WTC11 (cell line): ENCODE data around the gene PTPRF. TPM values are rescaled to one million over a fixed set of nuclear protein-coding genes. Genes with fewer than 3 reads are reported as not detected.

Experiments used
- ATAC-seq: fragments of 200-7000 bp; cut with Tn5 transposase; 2 replicates; pipeline ENCODE4 v1.10.0; 2021; ENCODE audit warnings: mild to moderate bottlenecking, moderate library complexity
- CTCF ChIA-PET: fragments of 300-600 bp; sonication (Branson Sonifier 250); formaldehyde crosslinking; loops from one replicate; lab custom pipeline; 2021; ENCODE audit warnings: antibody characterized with exemption; lab: Charles Lee
- POLR2A ChIA-PET: fragments of 350-600 bp; sonication (Branson Sonifier 250); formaldehyde crosslinking; loops from one replicate; lab custom pipeline; 2021; ENCODE audit warnings: antibody characterized with exemption; lab: Charles Lee
- DNase-seq: peaks from one replicate; pipeline ENCODE4 v3.0.0; 2021; ENCODE audit warnings: low spot score
- H3K27ac Mint-ChIP-seq: 2 replicates; pipeline ENCODE4 v1.8.0; 2021; ENCODE audit warnings: mixed read lengths
- H3K27me3 Mint-ChIP-seq: 2 replicates; pipeline ENCODE4 v1.8.0; 2021; ENCODE audit warnings: low read depth, mild to moderate bottlenecking, moderate library complexity, mixed read lengths
- H3K36me3 Mint-ChIP-seq: 2 replicates; pipeline ENCODE4 v1.8.0; 2021; ENCODE audit warnings: mixed read lengths
- H3K4me1 Mint-ChIP-seq: 2 replicates; pipeline ENCODE4 v1.8.0; 2022; ENCODE audit warnings: mixed read lengths
- H3K4me3 Mint-ChIP-seq: 2 replicates; pipeline ENCODE4 v1.8.0; 2021; ENCODE audit warnings: mild to moderate bottlenecking, moderate library complexity, mixed read lengths
- H3K9me3 Mint-ChIP-seq: 2 replicates; pipeline ENCODE4 v1.8.0; 2021; ENCODE audit warnings: mixed read lengths
- ATF1 ChIP-seq: sonication (generic); formaldehyde crosslinking; IDR thresholded peaks from 2 replicates; pipeline ENCODE4 v1.8.1; 2023; ENCODE audit warnings: mild to moderate bottlenecking, moderate library complexity, missing genetic modification reagents
- CBFB ChIP-seq: sonication (generic); formaldehyde crosslinking; IDR thresholded peaks from 2 replicates; pipeline ENCODE4 v1.8.1; 2022; ENCODE audit warnings: mild to moderate bottlenecking, low read depth, missing genetic modification reagents
- EMX1 ChIP-seq: fragments of 250-450 bp; sonication (Bioruptor Pico); IDR thresholded peaks from 2 replicates; pipeline ENCODE4 v1.8.0; 2021; ENCODE audit warnings: mild to moderate bottlenecking
- JUN ChIP-seq: sonication (generic); formaldehyde crosslinking; IDR thresholded peaks from 2 replicates; pipeline ENCODE4 v1.8.0; 2023; ENCODE audit warnings: mild to moderate bottlenecking, missing genetic modification reagents
- KAT7 ChIP-seq: sonication (generic); formaldehyde crosslinking; IDR thresholded peaks from 2 replicates; pipeline ENCODE4 v1.8.1; 2023; ENCODE audit warnings: missing genetic modification reagents, mild to moderate bottlenecking, borderline replicate concordance
- MYBL2 ChIP-seq: sonication (generic); formaldehyde crosslinking; IDR thresholded peaks from 2 replicates; pipeline ENCODE4 v1.8.1; 2023; ENCODE audit warnings: mild to moderate bottlenecking, moderate library complexity, missing genetic modification reagents
- NFATC4 ChIP-seq: fragments of 250-450 bp; sonication (Bioruptor Pico); IDR thresholded peaks from 2 replicates; pipeline ENCODE4 v1.9.0; 2021; ENCODE audit warnings: mild to moderate bottlenecking
- NR3C1 ChIP-seq: sonication (generic); formaldehyde crosslinking; conservative IDR thresholded peaks from 2 replicates; pipeline ENCODE4 v1.8.1; 2023; ENCODE audit warnings: low read depth, mild to moderate bottlenecking, missing genetic modification reagents
- TEAD1 ChIP-seq: sonication (generic); formaldehyde crosslinking; IDR thresholded peaks from 2 replicates; pipeline ENCODE4 v1.8.0; 2022; ENCODE audit warnings: mild to moderate bottlenecking, missing genetic modification reagents
- ZNF232 ChIP-seq: sonication (generic); formaldehyde crosslinking; IDR thresholded peaks from 2 replicates; pipeline ENCODE4 v1.8.0; 2022; ENCODE audit warnings: mild to moderate bottlenecking, missing genetic modification reagents
- total RNA-seq: library from RNA; stranded (reverse); gene quantifications from 3 replicates; pipeline ENCODE4 v1.2.3, GENCODE V29; 2021
- TF ChIP-seq, protein P1 (sequence below): fragments of 250-450 bp; sonication (Bioruptor Pico); conservative IDR thresholded peaks from 2 replicates; pipeline ENCODE4 v1.9.0; 2021; ENCODE audit warnings: mild to moderate bottlenecking
- TF ChIP-seq, protein P2 (sequence below): sonication (generic); formaldehyde crosslinking; conservative IDR thresholded peaks from 2 replicates; pipeline ENCODE4 v1.8.1; 2023; ENCODE audit warnings: mild to moderate bottlenecking, low read depth, missing genetic modification reagents, moderate library complexity
- TF ChIP-seq, protein P3 (sequence below): fragments of 250-450 bp; sonication (Bioruptor Pico); IDR thresholded peaks from 2 replicates; pipeline ENCODE4 v2.1.2; 2022; ENCODE audit warnings: mild to moderate bottlenecking, moderate library complexity
- TF ChIP-seq, protein P4 (sequence below): sonication (generic); formaldehyde crosslinking; IDR thresholded peaks from 2 replicates; pipeline ENCODE4 v1.8.1; 2023; ENCODE audit warnings: mild to moderate bottlenecking, missing genetic modification reagents, borderline replicate concordance
- TF ChIP-seq, protein P5 (sequence below): fragments of 250-450 bp; sonication (Bioruptor Pico); IDR thresholded peaks from 2 replicates; pipeline ENCODE4 v1.9.0; 2021; ENCODE audit warnings: moderate library complexity, mild to moderate bottlenecking, inconsistent platforms, borderline replicate concordance

PTPRF gene
- total RNA-seq, 1 experiment from 2014 or later = 248 TPM

DNA sequence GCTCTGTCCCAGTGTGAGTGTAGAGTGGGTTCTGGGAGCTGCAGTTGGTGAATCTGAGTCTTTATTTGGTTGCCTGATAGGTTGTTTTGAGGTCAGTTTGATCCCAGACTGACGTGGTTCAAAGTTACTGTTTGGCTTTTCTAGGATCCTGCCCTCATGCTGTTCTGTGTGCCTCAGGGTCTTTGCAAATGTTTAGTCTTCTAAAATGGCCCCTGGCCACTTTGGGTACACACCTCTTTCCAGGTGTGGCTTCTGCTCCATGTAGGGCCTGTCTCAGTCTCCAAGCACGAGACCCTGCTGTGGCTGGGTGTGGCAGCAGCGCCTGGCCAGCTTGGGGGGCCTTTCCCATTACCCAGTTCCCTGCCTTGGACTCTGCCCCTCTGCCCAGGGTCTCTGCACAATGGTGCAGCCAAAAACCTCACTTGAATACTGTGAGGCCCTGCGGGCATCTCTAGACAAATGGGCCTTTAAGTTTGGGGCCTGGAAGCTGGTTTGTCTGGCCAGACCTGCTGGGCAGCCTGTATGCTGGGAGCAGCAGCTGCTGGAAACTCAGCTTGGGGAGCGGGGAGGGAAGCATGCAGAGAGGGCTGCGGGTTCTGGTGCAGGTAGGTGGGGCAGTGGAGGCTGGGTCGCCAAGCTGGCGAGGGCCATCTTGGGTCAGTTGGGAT lies 5.6 kb downstream of the PTPRF start:
- ATAC-seq (no peak), DNase-seq (no peak)
- Mint-ChIP-seq H3K4me1 (peaks cover 67% of the 10 kb centered on the region), H3K9me3 (no peaks in the 10 kb centered on the region), H3K27me3 (no peaks in the 10 kb centered on the region), H3K36me3 (peaks cover 19% of the 10 kb centered on the region), H3K27ac (peak overlapping the region; percentile 69; the same call in 1 of the 2 replicates), H3K4me3 (no peak overlapping the region)
- CTCF ChIA-PET = interaction anchor here (1.0 to 1.4 kb wide), 2 partner anchors 10 to 18 kb away, joined by 3 to 7 read pairs; no protein-coding TSS in a partner anchor
- POLR2A ChIA-PET = interaction anchor here (0.9 kb wide), 1 partner anchor 14 kb away, joined by 3 read pairs; no protein-coding TSS in a partner anchor
- TF ChIP-seq CBFB (CRISPR knock-in tag) = no peak
- no peak for TF ChIP-seq EMX1 (CRISPR knock-in tag)
- no peak for TF ChIP-seq TEAD1 (CRISPR knock-in tag)
- no peak for TF ChIP-seq ATF1 (CRISPR knock-in tag)
- TF ChIP-seq, protein P1, sequence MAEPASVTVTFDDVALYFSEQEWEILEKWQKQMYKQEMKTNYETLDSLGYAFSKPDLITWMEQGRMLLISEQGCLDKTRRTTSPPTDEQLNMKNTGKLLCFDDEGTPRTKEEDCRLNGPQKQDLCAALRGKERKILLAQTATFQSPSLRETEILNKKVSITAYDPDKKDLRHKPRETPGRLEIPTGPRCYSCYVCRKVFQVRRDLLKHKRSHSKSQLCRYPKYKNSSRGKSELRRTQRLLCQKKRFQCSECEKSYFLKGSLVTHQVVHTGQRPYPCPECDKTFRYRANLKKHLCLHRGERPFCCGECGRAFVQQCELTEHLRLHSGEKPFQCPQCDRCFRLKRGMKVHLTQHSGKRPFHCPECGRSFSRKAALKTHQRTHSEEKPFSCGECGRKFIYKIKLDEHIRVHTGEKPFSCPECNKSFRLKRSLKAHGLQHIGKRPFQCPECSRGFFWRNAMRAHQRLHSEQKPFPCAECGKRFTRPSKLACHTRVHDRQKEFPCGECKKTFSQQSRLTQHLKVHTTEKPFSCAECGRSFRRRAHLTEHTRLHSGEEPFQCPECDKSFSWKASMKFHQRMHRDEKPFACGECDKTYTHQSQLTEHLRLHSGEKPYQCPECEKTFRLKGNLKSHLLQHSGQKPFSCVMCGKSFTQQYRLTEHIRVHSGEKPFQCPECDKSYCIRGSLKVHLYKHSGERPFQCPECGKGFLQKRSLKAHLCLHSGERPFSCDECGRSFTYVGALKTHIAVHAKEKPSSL (CRISPR knock-in tag) = no peak
- TF ChIP-seq, protein P2, sequence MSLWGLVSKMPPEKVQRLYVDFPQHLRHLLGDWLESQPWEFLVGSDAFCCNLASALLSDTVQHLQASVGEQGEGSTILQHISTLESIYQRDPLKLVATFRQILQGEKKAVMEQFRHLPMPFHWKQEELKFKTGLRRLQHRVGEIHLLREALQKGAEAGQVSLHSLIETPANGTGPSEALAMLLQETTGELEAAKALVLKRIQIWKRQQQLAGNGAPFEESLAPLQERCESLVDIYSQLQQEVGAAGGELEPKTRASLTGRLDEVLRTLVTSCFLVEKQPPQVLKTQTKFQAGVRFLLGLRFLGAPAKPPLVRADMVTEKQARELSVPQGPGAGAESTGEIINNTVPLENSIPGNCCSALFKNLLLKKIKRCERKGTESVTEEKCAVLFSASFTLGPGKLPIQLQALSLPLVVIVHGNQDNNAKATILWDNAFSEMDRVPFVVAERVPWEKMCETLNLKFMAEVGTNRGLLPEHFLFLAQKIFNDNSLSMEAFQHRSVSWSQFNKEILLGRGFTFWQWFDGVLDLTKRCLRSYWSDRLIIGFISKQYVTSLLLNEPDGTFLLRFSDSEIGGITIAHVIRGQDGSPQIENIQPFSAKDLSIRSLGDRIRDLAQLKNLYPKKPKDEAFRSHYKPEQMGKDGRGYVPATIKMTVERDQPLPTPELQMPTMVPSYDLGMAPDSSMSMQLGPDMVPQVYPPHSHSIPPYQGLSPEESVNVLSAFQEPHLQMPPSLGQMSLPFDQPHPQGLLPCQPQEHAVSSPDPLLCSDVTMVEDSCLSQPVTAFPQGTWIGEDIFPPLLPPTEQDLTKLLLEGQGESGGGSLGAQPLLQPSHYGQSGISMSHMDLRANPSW (CRISPR knock-in tag) = no peak
- TF ChIP-seq, protein P3, sequence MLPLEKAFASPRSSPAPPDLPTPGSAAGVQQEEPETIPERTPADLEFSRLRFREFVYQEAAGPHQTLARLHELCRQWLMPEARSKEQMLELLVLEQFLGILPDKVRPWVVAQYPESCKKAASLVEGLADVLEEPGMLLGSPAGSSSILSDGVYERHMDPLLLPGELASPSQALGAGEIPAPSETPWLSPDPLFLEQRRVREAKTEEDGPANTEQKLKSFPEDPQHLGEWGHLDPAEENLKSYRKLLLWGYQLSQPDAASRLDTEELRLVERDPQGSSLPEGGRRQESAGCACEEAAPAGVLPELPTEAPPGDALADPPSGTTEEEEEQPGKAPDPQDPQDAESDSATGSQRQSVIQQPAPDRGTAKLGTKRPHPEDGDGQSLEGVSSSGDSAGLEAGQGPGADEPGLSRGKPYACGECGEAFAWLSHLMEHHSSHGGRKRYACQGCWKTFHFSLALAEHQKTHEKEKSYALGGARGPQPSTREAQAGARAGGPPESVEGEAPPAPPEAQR (CRISPR knock-in tag) = no peak
- TF ChIP-seq KAT7 (CRISPR knock-in tag) = no peak

DNA sequence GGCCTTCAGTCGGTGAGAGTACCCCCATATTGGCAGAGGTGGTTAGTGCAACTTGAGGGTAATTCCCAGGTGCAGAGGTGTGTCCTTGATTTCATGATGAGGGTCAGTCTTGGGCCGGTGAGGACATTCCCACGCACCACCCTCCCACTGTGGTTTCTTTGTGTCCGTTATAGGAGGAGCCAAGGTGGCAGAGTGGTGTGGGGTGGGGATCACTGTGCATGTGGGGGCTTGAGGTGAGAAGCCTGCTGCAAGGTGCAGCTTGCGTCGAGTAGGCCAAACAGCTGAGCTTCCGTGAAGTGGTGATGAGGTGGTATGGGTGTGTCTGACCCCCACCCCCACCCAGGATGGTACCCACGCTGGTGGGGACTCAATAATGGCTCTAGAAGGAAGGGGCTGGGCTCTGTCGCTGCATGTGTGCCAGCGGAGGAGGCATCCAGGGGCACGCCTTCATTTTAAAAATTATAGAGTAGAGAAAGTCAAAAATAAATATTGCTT lies 6.2 kb downstream of the PTPRF start:
- Mint-ChIP-seq H3K4me1 (peaks cover 67% of the 10 kb centered on the region), H3K27me3 (no peaks in the 10 kb centered on the region), H3K36me3 (peaks cover 19% of the 10 kb centered on the region), H3K9me3 (no peaks in the 10 kb centered on the region), H3K4me3 (no peak overlapping the region), H3K27ac (no peak overlapping the region)
- ChIA-PET CTCF (interaction anchor here (1.0 to 1.4 kb wide), 2 partner anchors 9 to 17 kb away, joined by 3 to 7 read pairs; no protein-coding TSS in a partner anchor), POLR2A (interaction anchor here (0.9 kb wide), 1 partner anchor 14 kb away, joined by 3 read pairs; no protein-coding TSS in a partner anchor)
- no peak for DNase-seq
- ATAC-seq = no peak
- TF ChIP-seq, protein P4, sequence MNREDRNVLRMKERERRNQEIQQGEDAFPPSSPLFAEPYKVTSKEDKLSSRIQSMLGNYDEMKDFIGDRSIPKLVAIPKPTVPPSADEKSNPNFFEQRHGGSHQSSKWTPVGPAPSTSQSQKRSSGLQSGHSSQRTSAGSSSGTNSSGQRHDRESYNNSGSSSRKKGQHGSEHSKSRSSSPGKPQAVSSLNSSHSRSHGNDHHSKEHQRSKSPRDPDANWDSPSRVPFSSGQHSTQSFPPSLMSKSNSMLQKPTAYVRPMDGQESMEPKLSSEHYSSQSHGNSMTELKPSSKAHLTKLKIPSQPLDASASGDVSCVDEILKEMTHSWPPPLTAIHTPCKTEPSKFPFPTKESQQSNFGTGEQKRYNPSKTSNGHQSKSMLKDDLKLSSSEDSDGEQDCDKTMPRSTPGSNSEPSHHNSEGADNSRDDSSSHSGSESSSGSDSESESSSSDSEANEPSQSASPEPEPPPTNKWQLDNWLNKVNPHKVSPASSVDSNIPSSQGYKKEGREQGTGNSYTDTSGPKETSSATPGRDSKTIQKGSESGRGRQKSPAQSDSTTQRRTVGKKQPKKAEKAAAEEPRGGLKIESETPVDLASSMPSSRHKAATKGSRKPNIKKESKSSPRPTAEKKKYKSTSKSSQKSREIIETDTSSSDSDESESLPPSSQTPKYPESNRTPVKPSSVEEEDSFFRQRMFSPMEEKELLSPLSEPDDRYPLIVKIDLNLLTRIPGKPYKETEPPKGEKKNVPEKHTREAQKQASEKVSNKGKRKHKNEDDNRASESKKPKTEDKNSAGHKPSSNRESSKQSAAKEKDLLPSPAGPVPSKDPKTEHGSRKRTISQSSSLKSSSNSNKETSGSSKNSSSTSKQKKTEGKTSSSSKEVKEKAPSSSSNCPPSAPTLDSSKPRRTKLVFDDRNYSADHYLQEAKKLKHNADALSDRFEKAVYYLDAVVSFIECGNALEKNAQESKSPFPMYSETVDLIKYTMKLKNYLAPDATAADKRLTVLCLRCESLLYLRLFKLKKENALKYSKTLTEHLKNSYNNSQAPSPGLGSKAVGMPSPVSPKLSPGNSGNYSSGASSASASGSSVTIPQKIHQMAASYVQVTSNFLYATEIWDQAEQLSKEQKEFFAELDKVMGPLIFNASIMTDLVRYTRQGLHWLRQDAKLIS = no peak
- TF ChIP-seq NR3C1 (CRISPR knock-in tag) = no peak
- TF ChIP-seq JUN = no peak
- TF ChIP-seq EMX1 (CRISPR knock-in tag) = no peak
- TF ChIP-seq, protein P5, sequence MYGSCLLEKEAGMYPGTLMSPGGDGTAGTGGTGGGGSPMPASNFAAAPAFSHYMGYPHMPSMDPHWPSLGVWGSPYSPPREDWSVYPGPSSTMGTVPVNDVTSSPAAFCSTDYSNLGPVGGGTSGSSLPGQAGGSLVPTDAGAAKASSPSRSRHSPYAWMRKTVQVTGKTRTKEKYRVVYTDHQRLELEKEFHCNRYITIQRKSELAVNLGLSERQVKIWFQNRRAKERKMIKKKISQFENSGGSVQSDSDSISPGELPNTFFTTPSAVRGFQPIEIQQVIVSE = no peak
- no peak for TF ChIP-seq ZNF232 (CRISPR knock-in tag)
- TF ChIP-seq MYBL2 (CRISPR knock-in tag) = no peak
- TF ChIP-seq NFATC4 (CRISPR knock-in tag) = no peak
